Body of pancreas (tissue), 4 donors: ENCODE data around the gene OR9K2. TPM values are rescaled to one million over a fixed set of nuclear protein-coding genes. Genes with fewer than 3 reads are reported as not detected.
"Not testable (repeated sequence)": the region's sequence is repeated elsewhere in the genome, so short reads cannot be mapped to it uniquely, and the experiment has no call there.

Experiments
- ATAC-seq: fragments of 150-250 bp; one replicate; pipeline ENCODE4 v1.9.1; 2016
- DNase-seq, 4 donors: peaks; one replicate each; pipeline ENCODE4 v3.0.0-alpha.2; 2019
- H3K27ac ChIP-seq, 4 donors: fragments of 200-600 bp; sonication (generic); 1 replicate in 3 of 4; 2 replicates in 1 of 4; pipeline versions ENCODE4 v1.5.1 to v1.6.1; 2016 to 2019; ENCODE audit warnings: mild to moderate bottlenecking in 1 of 4, mixed read lengths in 1 of 4, moderate library complexity in 1 of 4
- H3K27me3 ChIP-seq, 2 donors: fragments of 200-600 bp; sonication (generic); one replicate each; pipeline ENCODE4 v1.6.0; 2016; ENCODE audit warnings: mild to moderate bottlenecking in 1 of 2
- H3K36me3 ChIP-seq, 2 donors: fragments of 200-600 bp; sonication (generic); replicated peaks in 1 of 2; 2 replicates each; pipeline ENCODE4 v1.5.1; 2016; ENCODE audit warnings: low read depth in 2 of 2; ENCODE audit not compliant: insufficient read depth in 1 of 2
- H3K4me1 ChIP-seq: fragments of 200-600 bp; sonication (generic); one replicate; pipeline ENCODE4 v1.6.0; 2016
- H3K4me3 ChIP-seq, 2 donors: fragments of 200-600 bp; sonication (generic); 1 replicate in 1 of 2; 2 replicates in 1 of 2; pipeline ENCODE4 v1.5.1; 2016 to 2019
- H3K9me3 ChIP-seq, 3 donors: fragments of 200-600 bp; sonication (generic); 1 replicate in 2 of 3; 2 replicates in 1 of 3; pipeline ENCODE4 v1.5.1; 2016
- CTCF ChIP-seq, 7 experiments: fragments of 450-650 bp in 4 of 7; fragments of 200-600 bp in 3 of 7; sonication (generic) in 3 of 7; IDR thresholded peaks; one replicate each; pipeline ENCODE4 v1.5.1; 2016 to 2019; ENCODE audit warnings: antibody characterized with exemption in 7 of 7
- POLR2A ChIP-seq, 3 donors: fragments of 450-650 bp; IDR thresholded peaks; one replicate each; pipeline ENCODE4 v1.6.1; 2016; ENCODE audit warnings: antibody characterized with exemption in 3 of 3, mild to moderate bottlenecking in 2 of 3
- WGBS, 2 donors: methylation state at CpG; one replicate each; pipeline ENCODE4 v1.1.5; 2017; 5-methylcytosine and 5-hydroxymethylcytosine counted together
- intact Hi-C: fragments of 100-400 bp; cut with DNase I; formaldehyde crosslinking; loops from one replicate; pipeline ENCODE4 v1.15.1; 2023
- total RNA-seq, 2 donors: library from RNA; depleted of rRNA; stranded (reverse); fragments of >200 nt; gene quantifications; one replicate each; pipeline ENCODE4 v1.1.0, GENCODE V29; 2016

Gene OR9K2
- total RNA-seq, 2 donors from 2014 or later = not detected

DNA sequence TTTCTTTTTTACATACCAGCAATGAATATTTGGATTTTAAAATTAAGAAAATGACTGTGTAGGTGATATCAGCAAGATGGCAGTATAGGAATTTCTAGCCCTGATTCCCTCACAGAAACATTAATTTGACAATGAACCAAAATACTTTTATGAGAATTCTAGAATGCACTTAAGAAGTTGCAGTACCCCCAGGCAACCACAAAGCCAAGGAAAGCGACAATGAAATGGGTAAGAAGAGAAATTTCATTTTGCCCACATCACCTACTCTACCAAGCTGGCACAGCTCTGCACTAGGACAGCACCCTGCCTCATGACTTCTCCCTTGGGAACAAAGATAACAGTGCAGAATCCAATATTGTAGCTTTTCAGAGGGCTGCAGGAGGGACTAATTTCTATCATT, 6.6 kb downstream of the OR9K2 start:
- 52 to 57% methylated on average over 1 of the region's 1 CpG for WGBS, 2 donors
- no peaks in the 10 kb centered on the region for H3K9me3 ChIP-seq
- no peak overlapping the region for H3K27ac ChIP-seq
- ATAC-seq = no peak
- no peak overlapping the region for H3K4me3 ChIP-seq
- intact Hi-C loops = no loop called here
- no peaks in the 10 kb centered on the region for H3K36me3 ChIP-seq
- no peaks in the 10 kb centered on the region for H3K4me1 ChIP-seq
- no peaks in the 10 kb centered on the region for H3K27me3 ChIP-seq
- TF ChIP-seq POLR2A (IDR thresholded peaks at IDR 0.05) (no peak), CTCF (IDR thresholded peaks at IDR 0.05) (no peak)
- DNase-seq = no peak

- Histone ChIP-seq H3K36me3 (no peaks in the 10 kb centered on the region), H3K27ac (no peak overlapping the region), H3K4me3 (no peak overlapping the region), H3K9me3 (no peaks in the 10 kb centered on the region), H3K27me3 (peaks cover 0 to 2% of the 10 kb centered on the region in 2 donors), H3K4me1 (no peaks in the 10 kb centered on the region)
- intact Hi-C loops = no loop called here
- DNase-seq (peak; percentile 34 to 55 (median 42)), ATAC-seq (no peak)
- WGBS, 2 donors = 30 to 31% methylated on average over 3 of the region's 3 CpGs
- TF ChIP-seq POLR2A (IDR thresholded peaks at IDR 0.05) (no peak), CTCF (IDR thresholded peaks at IDR 0.05) (peak; percentile 43 to 66 (median 52))
Observed at GRCh38 chr12:55142669-55143565, 16.7 kb downstream of the OR9K2 start.

GRCh38 chr12:55143566-55143870, 17.3 kb downstream of the OR9K2 start:
- H3K4me3 ChIP-seq = no peak overlapping the region
- ATAC-seq (no peak), DNase-seq (no peak)
- intact Hi-C loops = no loop called here
- 0 to 7% methylated on average over 1 of the region's 1 CpG for WGBS, 2 donors
- H3K9me3 ChIP-seq = no peaks in the 10 kb centered on the region
- H3K27ac ChIP-seq = no peak overlapping the region
- peaks cover 0 to 4% of the 10 kb centered on the region in 2 donors for H3K27me3 ChIP-seq
- TF ChIP-seq CTCF (IDR thresholded peaks at IDR 0.05) = peak in 1 of 7 experiments; percentile 2
- no peak for TF ChIP-seq POLR2A (IDR thresholded peaks at IDR 0.05)
- no peaks in the 10 kb centered on the region for H3K4me1 ChIP-seq
- H3K36me3 ChIP-seq = no peaks in the 10 kb centered on the region

DNA sequence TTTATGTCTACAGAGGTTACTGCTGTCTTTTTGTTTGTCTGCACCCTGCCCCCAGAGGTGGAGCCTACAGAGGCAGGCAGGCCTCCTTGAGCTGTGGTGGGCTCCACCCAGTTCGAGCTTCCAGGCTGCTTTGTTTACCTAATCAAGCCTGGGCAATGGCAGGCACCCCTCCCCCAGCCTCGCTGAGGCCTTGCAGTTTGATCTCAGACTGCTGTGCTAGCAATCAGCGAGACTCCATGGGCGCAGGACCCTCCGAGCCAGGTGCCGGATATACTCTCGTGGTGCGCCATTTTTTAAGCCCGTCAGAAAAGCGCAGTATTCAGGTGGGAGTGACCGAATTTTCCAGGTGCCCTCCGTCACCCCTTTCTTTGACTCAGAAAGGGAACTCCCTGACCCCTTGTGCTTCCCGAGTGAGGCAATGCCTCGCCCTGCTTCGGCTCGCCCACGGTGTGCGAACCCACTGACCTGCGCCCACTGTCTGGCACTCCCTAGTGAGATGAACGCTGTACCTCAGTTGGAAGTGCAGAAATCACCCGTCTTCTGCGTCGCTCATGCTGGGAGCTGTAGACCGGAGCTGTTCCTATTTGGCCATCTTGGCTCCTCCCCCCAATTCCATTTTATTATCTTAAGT, 40.9 kb downstream of the OR9K2 start:
- intact Hi-C loops, H3K4me1 ChIP-seq, H3K27ac ChIP-seq, H3K4me3 ChIP-seq, ATAC-seq, DNase-seq, H3K9me3 ChIP-seq, H3K27me3 ChIP-seq, H3K36me3 ChIP-seq: not testable (repeated sequence)
- WGBS, 2 donors = 77 to 80% methylated on average over 24 of the region's 24 CpGs

GRCh38 chr12:55171445-55171844, 45.2 kb downstream of the OR9K2 start:
- DNase-seq (no peak), ATAC-seq (no peak)
- Histone ChIP-seq H3K4me1 (no peaks in the 10 kb centered on the region), H3K36me3 (no peaks in the 10 kb centered on the region), H3K4me3 (no peak overlapping the region), H3K27ac (no peak overlapping the region), H3K9me3 (no peaks in the 10 kb centered on the region), H3K27me3 (no peaks in the 10 kb centered on the region)
- TF ChIP-seq POLR2A (IDR thresholded peaks at IDR 0.05) (no peak), CTCF (IDR thresholded peaks at IDR 0.05) (no peak)
- intact Hi-C loops = no loop called here
- WGBS, 2 donors = 56 to 65% methylated on average over 2 of the region's 2 CpGs

DNA sequence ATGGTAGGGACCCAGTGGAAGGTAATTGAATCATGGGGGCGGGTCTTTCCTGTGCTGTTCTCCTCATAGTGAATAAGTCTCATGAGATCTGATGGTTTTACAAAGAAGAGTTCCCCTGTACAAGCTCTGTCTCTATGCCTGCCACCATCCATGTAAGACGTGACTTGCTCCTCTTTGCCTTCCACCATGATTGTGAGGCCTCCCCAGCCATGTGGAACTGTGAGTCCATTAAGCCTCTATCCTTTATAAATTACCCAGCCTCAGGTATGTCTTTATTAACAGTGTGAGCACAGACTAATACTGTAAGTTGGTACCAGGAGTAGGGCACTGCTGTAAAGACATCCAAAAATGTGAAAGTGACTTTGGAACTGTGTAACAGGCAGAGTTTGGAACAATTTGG, 45.6 kb downstream of the OR9K2 start:
- H3K27ac ChIP-seq, intact Hi-C loops, H3K27me3 ChIP-seq, H3K4me1 ChIP-seq, ATAC-seq, H3K4me3 ChIP-seq, H3K36me3 ChIP-seq, DNase-seq, H3K9me3 ChIP-seq: not testable (repeated sequence)
- 49 to 75% methylated on average over 2 of the region's 2 CpGs for WGBS, 2 donors
